HEK293T (cell line): Measurements from ENCODE around the gene ARL5C.

Experiments used
- BHLHE40 ChIP-seq: fragments of 450-650 bp; IDR thresholded peaks from 2 replicates; pipeline ENCODE4 v1.6.1; 2016; ENCODE audit warnings: mild to moderate bottlenecking, moderate library complexity, borderline replicate concordance
- CTBP1 ChIP-seq: fragments of 450-650 bp; IDR thresholded peaks from 2 replicates; pipeline ENCODE4 v1.6.1; 2016; ENCODE audit warnings: borderline replicate concordance
- FOXM1 ChIP-seq: fragments of 450-650 bp; IDR thresholded peaks from 2 replicates; pipeline ENCODE4 v1.6.1; 2017; ENCODE audit warnings: mild to moderate bottlenecking, borderline replicate concordance
- HDGF ChIP-seq: fragments of 450-650 bp; IDR thresholded peaks from 2 replicates; pipeline ENCODE4 v1.6.1; 2017; ENCODE audit warnings: antibody characterized with exemption, borderline replicate concordance
- L3MBTL2 ChIP-seq: fragments of 450-650 bp; conservative IDR thresholded peaks from 2 replicates; pipeline ENCODE4 v1.6.1; 2016; ENCODE audit warnings: mild to moderate bottlenecking
- NFRKB ChIP-seq: fragments of 450-650 bp; IDR thresholded peaks from 2 replicates; pipeline ENCODE4 v1.6.1; 2016; ENCODE audit warnings: mild to moderate bottlenecking, moderate library complexity
- SUZ12 ChIP-seq: fragments of 450-650 bp; IDR thresholded peaks from 2 replicates; pipeline ENCODE4 v1.6.1; 2016; ENCODE audit warnings: mild to moderate bottlenecking
- TARDBP ChIP-seq: fragments of 450-650 bp; IDR thresholded peaks from 2 replicates; pipeline ENCODE4 v1.6.1; 2016
- ZNF384 ChIP-seq: fragments of 450-650 bp; IDR thresholded peaks from 2 replicates; pipeline ENCODE4 v1.6.1; 2016

DNA sequence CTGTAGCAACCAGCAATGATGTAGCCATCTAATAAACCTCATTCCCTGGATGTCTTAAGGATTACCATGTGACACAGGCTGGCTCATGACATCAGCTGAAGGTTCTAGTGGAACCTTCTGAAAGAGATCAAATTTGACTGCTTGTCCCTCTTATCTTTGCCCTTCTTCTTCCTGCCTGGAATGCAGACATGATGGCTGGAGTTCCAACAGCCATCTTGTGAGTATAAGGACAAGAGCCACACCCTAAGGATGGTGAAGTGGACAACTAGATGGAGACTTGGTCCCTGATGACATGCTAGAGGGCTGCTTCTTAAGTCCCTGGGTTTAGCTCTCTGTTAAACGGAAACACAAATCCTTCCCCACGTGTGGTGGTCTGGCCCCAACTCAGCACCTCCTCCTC, 52.1 kb downstream of the ARL5C start:
- no peak for TF ChIP-seq CTBP1
- no peak for TF ChIP-seq BHLHE40
- TF ChIP-seq L3MBTL2: no peak
- no peak for TF ChIP-seq HDGF
- no peak for TF ChIP-seq ZNF384
- TF ChIP-seq TARDBP: no peak
- no peak for TF ChIP-seq FOXM1
- TF ChIP-seq SUZ12: no peak
- TF ChIP-seq NFRKB: no peak
